ENCODE measurements around the gene PABPC1L.

Gene PABPC1L

DNA sequence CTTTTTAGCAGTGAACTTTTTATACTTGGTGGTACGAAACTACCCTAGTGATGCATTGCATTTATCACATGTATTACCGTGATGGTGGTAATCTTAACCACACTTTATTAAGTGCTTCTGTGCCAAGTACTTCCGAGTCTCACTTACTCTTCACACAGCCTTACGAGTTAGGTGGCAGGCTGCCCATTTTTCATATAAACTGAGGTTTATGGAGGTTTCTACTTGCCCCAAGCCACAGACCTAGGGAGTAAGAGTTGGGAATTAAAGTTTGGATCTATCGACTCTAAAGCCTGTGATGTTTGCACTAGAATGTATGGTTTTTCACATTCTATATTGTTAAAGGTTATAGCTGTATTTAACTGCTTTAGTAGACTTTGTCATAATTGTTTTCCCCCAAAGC, 5.5 kb upstream of the PABPC1L start:
- peaks cover 25 to 89% of the 10 kb centered on the region in 2 experiments for H3K36me3 ChIP-seq (ENCODE audit: control insufficient read depth in 2 of 2, insufficient read depth in 1 of 2, low read length in 2 of 2)
- POLR2A ChIA-PET, result no interaction called here
- TF ChIP-seq ZSCAN30 (tag by site-specific recombination; IDR thresholded peaks at IDR 0.05), result no peak
- no peak for TF ChIP-seq ZNF133 (tag by site-specific recombination; IDR thresholded peaks at IDR 0.05)
- TF ChIP-seq, protein P1, sequence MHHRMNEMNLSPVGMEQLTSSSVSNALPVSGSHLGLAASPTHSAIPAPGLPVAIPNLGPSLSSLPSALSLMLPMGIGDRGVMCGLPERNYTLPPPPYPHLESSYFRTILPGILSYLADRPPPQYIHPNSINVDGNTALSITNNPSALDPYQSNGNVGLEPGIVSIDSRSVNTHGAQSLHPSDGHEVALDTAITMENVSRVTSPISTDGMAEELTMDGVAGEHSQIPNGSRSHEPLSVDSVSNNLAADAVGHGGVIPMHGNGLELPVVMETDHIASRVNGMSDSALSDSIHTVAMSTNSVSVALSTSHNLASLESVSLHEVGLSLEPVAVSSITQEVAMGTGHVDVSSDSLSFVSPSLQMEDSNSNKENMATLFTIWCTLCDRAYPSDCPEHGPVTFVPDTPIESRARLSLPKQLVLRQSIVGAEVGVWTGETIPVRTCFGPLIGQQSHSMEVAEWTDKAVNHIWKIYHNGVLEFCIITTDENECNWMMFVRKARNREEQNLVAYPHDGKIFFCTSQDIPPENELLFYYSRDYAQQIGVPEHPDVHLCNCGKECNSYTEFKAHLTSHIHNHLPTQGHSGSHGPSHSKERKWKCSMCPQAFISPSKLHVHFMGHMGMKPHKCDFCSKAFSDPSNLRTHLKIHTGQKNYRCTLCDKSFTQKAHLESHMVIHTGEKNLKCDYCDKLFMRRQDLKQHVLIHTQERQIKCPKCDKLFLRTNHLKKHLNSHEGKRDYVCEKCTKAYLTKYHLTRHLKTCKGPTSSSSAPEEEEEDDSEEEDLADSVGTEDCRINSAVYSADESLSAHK (tag by site-specific recombination; IDR thresholded peaks at IDR 0.05), result peak; percentile 82
- no peak for TF ChIP-seq ZNF514 (tag by site-specific recombination; IDR thresholded peaks at IDR 0.05)
- no peak for TF ChIP-seq ZNF510 (tag by site-specific recombination; IDR thresholded peaks at IDR 0.05; ENCODE audit: insufficient replicate concordance)

DNA sequence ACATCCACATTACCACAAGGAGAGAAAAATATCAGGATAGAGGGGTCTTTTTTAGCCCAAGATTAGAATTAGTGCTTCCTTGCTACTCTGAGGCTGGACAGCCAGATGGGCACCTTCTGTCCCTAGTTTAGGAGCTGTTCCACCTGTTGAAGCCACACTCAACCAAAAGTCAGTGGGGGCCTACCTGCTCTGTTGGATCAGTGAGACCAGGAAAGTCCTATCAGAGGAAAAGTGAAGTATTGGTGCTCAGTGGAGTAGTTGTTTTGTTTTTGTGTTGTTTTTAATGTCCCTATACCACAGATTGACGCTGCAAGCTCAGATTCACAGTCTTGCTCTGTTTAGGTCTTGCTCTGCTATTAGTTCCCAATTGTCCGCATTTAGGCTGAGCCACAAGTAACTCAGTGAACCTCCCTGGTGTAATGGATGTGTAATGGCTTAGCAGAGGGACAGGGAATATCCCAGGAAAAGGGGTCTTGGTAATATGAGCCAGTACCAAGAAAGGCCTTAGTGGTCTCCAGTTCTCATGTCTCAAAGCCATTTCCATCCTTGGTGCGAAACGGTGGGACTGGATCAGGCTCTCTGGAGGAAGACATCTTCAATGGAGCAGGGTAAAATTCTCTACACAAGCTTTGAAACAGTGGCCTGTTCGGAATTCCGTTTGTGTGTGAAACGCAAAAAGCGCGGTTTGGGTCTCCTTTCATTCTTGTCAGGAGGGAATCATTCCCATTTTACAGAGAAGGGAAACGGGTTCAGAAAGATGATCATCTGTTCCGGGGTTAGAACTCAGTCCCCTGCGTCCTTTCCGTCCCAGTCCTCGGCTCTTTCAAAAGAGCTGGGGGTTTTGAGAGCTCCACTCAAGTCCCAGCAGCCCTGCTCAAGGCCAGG, 631 bp upstream of the PABPC1L start:
- Histone ChIP-seq H3K27ac (ENCODE audit: extremely low read depth, low read depth, low read length) (no peak overlapping the region), H3K9me3 (ENCODE audit: control insufficient read depth, insufficient read depth, low read depth, low read length) (no peaks in the 10 kb centered on the region), H3K36me3 (ENCODE audit: control insufficient read depth in 2 of 2, insufficient read depth in 1 of 2, low read length in 2 of 2) (peaks cover 14 to 70% of the 10 kb centered on the region in 2 experiments), H3K4me1 (ENCODE audit: control insufficient read depth, insufficient read depth, low read length) (no peaks in the 10 kb centered on the region), H3K4me3 (ENCODE audit: low read depth, low read length) (peak overlapping the region; percentile 84)
- POLR2A ChIA-PET, result interaction anchor here (0.6 to 1.9 kb wide), 8 partner anchors 16 to 481 kb away, joined by 3 to 9 read pairs (median 3); partner anchors contain the start of gene YWHAB
- CTCF ChIA-PET, result interaction anchor here (0.6 to 1.1 kb wide), 3 partner anchors 186 to 831 kb away, joined by 3 to 7 read pairs (median 3); no protein-coding TSS in a partner anchor
- TF ChIP-seq SCRT1 (tag by site-specific recombination; IDR thresholded peaks at IDR 0.05; ENCODE audit: borderline replicate concordance) (peak; percentile 79), ZNF48 (tag by site-specific recombination; IDR thresholded peaks at IDR 0.05) (no peak), HOXC10 (CRISPR knock-in tag; IDR thresholded peaks at IDR 0.05) (no peak), ZNF354C (tag by site-specific recombination; IDR thresholded peaks at IDR 0.05; ENCODE audit: borderline replicate concordance, low read depth) (no peak), ZNF654 (tag by site-specific recombination; IDR thresholded peaks at IDR 0.05; ENCODE audit: low read depth) (no peak), SCRT2 (tag by site-specific recombination; IDR thresholded peaks at IDR 0.05) (peak; percentile 95), ZNF626 (tag by site-specific recombination; IDR thresholded peaks at IDR 0.05) (no peak), ZNF600 (tag by site-specific recombination; IDR thresholded peaks at IDR 0.05) (peak; percentile 39; the same call in 1 of the 2 replicates), MZF1 (tag by site-specific recombination; IDR thresholded peaks at IDR 0.05; ENCODE audit: borderline replicate concordance) (no peak)
- TF ChIP-seq, protein P2, sequence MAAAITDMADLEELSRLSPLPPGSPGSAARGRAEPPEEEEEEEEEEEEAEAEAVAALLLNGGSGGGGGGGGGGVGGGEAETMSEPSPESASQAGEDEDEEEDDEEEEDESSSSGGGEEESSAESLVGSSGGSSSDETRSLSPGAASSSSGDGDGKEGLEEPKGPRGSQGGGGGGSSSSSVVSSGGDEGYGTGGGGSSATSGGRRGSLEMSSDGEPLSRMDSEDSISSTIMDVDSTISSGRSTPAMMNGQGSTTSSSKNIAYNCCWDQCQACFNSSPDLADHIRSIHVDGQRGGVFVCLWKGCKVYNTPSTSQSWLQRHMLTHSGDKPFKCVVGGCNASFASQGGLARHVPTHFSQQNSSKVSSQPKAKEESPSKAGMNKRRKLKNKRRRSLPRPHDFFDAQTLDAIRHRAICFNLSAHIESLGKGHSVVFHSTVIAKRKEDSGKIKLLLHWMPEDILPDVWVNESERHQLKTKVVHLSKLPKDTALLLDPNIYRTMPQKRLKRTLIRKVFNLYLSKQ (tag by site-specific recombination; IDR thresholded peaks at IDR 0.05; ENCODE audit: borderline replicate concordance), result no peak
- TF ChIP-seq, protein P3, sequence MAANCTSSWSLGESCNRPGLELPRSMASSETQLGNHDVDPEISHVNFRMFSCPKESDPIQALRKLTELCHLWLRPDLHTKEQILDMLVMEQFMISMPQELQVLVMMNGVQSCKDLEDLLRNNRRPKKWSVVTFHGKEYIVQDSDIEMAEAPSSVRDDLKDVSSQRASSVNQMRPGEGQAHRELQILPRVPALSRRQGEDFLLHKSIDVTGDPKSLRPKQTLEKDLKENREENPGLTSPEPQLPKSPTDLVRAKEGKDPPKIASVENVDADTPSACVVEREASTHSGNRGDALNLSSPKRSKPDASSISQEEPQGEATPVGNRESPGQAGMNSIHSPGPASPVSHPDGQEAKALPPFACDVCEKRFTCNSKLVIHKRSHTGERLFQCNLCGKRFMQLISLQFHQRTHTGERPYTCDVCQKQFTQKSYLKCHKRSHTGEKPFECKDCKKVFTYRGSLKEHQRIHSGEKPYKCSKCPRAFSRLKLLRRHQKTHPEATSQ (tag by site-specific recombination; IDR thresholded peaks at IDR 0.05), result no peak
- TF ChIP-seq, protein P4, sequence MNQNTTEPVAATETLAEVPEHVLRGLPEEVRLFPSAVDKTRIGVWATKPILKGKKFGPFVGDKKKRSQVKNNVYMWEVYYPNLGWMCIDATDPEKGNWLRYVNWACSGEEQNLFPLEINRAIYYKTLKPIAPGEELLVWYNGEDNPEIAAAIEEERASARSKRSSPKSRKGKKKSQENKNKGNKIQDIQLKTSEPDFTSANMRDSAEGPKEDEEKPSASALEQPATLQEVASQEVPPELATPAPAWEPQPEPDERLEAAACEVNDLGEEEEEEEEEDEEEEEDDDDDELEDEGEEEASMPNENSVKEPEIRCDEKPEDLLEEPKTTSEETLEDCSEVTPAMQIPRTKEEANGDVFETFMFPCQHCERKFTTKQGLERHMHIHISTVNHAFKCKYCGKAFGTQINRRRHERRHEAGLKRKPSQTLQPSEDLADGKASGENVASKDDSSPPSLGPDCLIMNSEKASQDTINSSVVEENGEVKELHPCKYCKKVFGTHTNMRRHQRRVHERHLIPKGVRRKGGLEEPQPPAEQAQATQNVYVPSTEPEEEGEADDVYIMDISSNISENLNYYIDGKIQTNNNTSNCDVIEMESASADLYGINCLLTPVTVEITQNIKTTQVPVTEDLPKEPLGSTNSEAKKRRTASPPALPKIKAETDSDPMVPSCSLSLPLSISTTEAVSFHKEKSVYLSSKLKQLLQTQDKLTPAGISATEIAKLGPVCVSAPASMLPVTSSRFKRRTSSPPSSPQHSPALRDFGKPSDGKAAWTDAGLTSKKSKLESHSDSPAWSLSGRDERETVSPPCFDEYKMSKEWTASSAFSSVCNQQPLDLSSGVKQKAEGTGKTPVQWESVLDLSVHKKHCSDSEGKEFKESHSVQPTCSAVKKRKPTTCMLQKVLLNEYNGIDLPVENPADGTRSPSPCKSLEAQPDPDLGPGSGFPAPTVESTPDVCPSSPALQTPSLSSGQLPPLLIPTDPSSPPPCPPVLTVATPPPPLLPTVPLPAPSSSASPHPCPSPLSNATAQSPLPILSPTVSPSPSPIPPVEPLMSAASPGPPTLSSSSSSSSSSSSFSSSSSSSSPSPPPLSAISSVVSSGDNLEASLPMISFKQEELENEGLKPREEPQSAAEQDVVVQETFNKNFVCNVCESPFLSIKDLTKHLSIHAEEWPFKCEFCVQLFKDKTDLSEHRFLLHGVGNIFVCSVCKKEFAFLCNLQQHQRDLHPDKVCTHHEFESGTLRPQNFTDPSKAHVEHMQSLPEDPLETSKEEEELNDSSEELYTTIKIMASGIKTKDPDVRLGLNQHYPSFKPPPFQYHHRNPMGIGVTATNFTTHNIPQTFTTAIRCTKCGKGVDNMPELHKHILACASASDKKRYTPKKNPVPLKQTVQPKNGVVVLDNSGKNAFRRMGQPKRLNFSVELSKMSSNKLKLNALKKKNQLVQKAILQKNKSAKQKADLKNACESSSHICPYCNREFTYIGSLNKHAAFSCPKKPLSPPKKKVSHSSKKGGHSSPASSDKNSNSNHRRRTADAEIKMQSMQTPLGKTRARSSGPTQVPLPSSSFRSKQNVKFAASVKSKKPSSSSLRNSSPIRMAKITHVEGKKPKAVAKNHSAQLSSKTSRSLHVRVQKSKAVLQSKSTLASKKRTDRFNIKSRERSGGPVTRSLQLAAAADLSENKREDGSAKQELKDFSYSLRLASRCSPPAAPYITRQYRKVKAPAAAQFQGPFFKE (tag by site-specific recombination; IDR thresholded peaks at IDR 0.05; ENCODE audit: borderline replicate concordance), result no peak

More for the DNA sequence above, 5.5 kb upstream of the PABPC1L start:
- no peaks in the 10 kb centered on the region for H3K4me1 ChIP-seq (ENCODE audit: control insufficient read depth, insufficient read depth, low read length)
- H3K4me3 ChIP-seq (ENCODE audit: low read depth, low read length), result no peak overlapping the region
- H3K9me3 ChIP-seq (ENCODE audit: control insufficient read depth, insufficient read depth, low read depth, low read length), result no peaks in the 10 kb centered on the region
- H3K27ac ChIP-seq (ENCODE audit: extremely low read depth, low read depth, low read length), result no peak overlapping the region
- CTCF ChIA-PET, result no interaction called here
